ENCODE results near the gene DDX41. TPM values are rescaled to one million over a fixed set of nuclear protein-coding genes. Genes with fewer than 3 reads are reported as not detected.

Gene DDX41
- total and polyA plus RNA-seq, 2 of the 13 experiments (the other 11 are each of a cell fraction or from before 2014, with no cell fraction given), result 62.8 to 105 TPM

- H3K27ac ChIP-seq (ENCODE audit: extremely low read length, insufficient read depth, low read length), result no peak overlapping the region
- WGBS (ENCODE audit: low lambda C conversion rate), result 96% methylated on average over 10 of the region's 10 CpGs
- ChIA-PET CTCF (ENCODE audit: low intra/inter-chr PET ratio, low total read pairs) (no interaction called here), POLR2A (no interaction called here)
- TF ChIP-seq, protein P1, sequence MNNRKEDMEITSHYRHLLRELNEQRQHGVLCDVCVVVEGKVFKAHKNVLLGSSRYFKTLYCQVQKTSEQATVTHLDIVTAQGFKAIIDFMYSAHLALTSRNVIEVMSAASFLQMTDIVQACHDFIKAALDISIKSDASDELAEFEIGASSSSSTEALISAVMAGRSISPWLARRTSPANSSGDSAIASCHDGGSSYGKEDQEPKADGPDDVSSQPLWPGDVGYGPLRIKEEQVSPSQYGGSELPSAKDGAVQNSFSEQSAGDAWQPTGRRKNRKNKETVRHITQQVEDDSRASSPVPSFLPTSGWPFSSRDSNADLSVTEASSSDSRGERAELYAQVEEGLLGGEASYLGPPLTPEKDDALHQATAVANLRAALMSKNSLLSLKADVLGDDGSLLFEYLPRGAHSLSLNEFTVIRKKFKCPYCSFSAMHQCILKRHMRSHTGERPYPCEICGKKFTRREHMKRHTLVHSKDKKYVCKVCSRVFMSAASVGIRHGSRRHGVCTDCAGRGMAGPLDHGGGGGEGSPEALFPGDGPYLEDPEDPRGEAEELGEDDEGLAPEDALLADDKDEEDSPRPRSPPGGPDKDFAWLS (CRISPR knock-in tag; IDR thresholded peaks at IDR 0.05; ENCODE audit: borderline replicate concordance), result no peak
- TF ChIP-seq ZNF557 (CRISPR knock-in tag; IDR thresholded peaks at IDR 0.05) (no peak), ZNF768 (CRISPR knock-in tag; IDR thresholded peaks at IDR 0.05) (no peak), NFRKB (IDR thresholded peaks at IDR 0.05) (no peak)
- no peaks in the 10 kb centered on the region for H3K4me1 ChIP-seq (ENCODE audit: insufficient read depth, low read length)
- no peak overlapping the region for H3K4me2 ChIP-seq (ENCODE audit: low read depth, low read length)
- no peaks in the 10 kb centered on the region for H3K9me3 ChIP-seq (ENCODE audit: low read length)
- peaks cover 5% of the 10 kb centered on the region; the same call in 1 of the 2 replicates for H4K20me1 ChIP-seq (ENCODE audit: insufficient read depth, low read length)
- H2AFZ ChIP-seq (ENCODE audit: low read length), result no peak overlapping the region
- ATAC-seq (no peak), FAIRE-seq (no peak), DNase-seq (ENCODE audit: low spot score) (no peak)
- H3K27me3 ChIP-seq (ENCODE audit: control insufficient read depth in 1 of 2, insufficient read depth in 2 of 2, low read length in 2 of 2), result no peaks in the 10 kb centered on the region
- BruUV-seq (replicated peaks), result no TSS peak
- no peak overlapping the region for H3K4me3 ChIP-seq (replicated peaks in 1 of 3; ENCODE audit: insufficient read depth in 1 of 3, low read depth in 2 of 3, low read length in 3 of 3)
- no peak overlapping the region for H3K9ac ChIP-seq (ENCODE audit: insufficient read depth, low read depth, low read length)
- in situ Hi-C loops (cut with HindIII; ENCODE audit: extremely low pct_ligation_motif_present, low pct_unique_long_range_greater_than_20kb) (no loop called here), intact Hi-C loops (cut with micrococcal nuclease; ENCODE audit: unreplicated experiment) (no loop called here)
- H3K79me2 ChIP-seq (ENCODE audit: insufficient read depth, low read length), result peaks cover 8% of the 10 kb centered on the region
- H3K36me3 ChIP-seq (replicated peaks in 1 of 2; ENCODE audit: control insufficient read depth in 1 of 2, insufficient read depth in 2 of 2, low read length in 2 of 2), result peaks cover 38 to 78% of the 10 kb centered on the region in 2 experiments
Measured at GRCh38 chr5:177536386-177536785, 19.6 kb upstream of the DDX41 start.

GRCh38 chr5:177535125-177535524, 18.4 kb upstream of the DDX41 start:
- Histone ChIP-seq H2AFZ (ENCODE audit: low read length) (no peak overlapping the region), H3K79me2 (ENCODE audit: insufficient read depth, low read length) (no peaks in the 10 kb centered on the region), H3K9me3 (ENCODE audit: low read length) (no peaks in the 10 kb centered on the region), H3K27ac (ENCODE audit: extremely low read length, insufficient read depth, low read length) (no peak overlapping the region), H3K36me3 (replicated peaks in 1 of 2; ENCODE audit: control insufficient read depth in 1 of 2, insufficient read depth in 2 of 2, low read length in 2 of 2) (peaks cover 45 to 81% of the 10 kb centered on the region in 2 experiments), H3K4me3 (replicated peaks in 1 of 3; ENCODE audit: insufficient read depth in 1 of 3, low read depth in 2 of 3, low read length in 3 of 3) (no peak overlapping the region), H3K27me3 (ENCODE audit: control insufficient read depth in 1 of 2, insufficient read depth in 2 of 2, low read length in 2 of 2) (no peaks in the 10 kb centered on the region), H4K20me1 (ENCODE audit: insufficient read depth, low read length) (peaks cover 5% of the 10 kb centered on the region; the same call in 1 of the 2 replicates), H3K4me2 (ENCODE audit: low read depth, low read length) (no peak overlapping the region), H3K9ac (ENCODE audit: insufficient read depth, low read depth, low read length) (no peak overlapping the region), H3K4me1 (ENCODE audit: insufficient read depth, low read length) (no peaks in the 10 kb centered on the region)
- intact Hi-C loops (cut with micrococcal nuclease; ENCODE audit: unreplicated experiment) (no loop called here), in situ Hi-C loops (cut with HindIII; ENCODE audit: extremely low pct_ligation_motif_present, low pct_unique_long_range_greater_than_20kb) (no loop called here)
- ATAC-seq (no peak), FAIRE-seq (no peak), DNase-seq (ENCODE audit: low spot score) (no peak)
- BruUV-seq (replicated peaks), result no TSS peak
- ChIA-PET CTCF (ENCODE audit: low intra/inter-chr PET ratio, low total read pairs) (no interaction called here), POLR2A (no interaction called here)
- WGBS (ENCODE audit: low lambda C conversion rate), result 95% methylated on average over 7 of the region's 7 CpGs
- no peak for TF ChIP-seq ZMYM2 (CRISPR knock-in tag; IDR thresholded peaks at IDR 0.05)
- TF ChIP-seq ZBTB40 (IDR thresholded peaks at IDR 0.05), result no peak
- TF ChIP-seq ZBTB40 (CRISPR knock-in tag; IDR thresholded peaks at IDR 0.05), result no peak
- no peak for TF ChIP-seq CBX2 (IDR thresholded peaks at IDR 0.05; ENCODE audit: low read depth, low read length)
- no peak for TF ChIP-seq CBX2 (CRISPR knock-in tag; IDR thresholded peaks at IDR 0.05; ENCODE audit: low read depth)
- TF ChIP-seq ZNF550 (CRISPR knock-in tag; IDR thresholded peaks at IDR 0.05; ENCODE audit: borderline replicate concordance), result no peak

Measured in HepG2 (cell line).